HEK293 (cell line): ENCODE measurements around the gene ZCCHC14.

Experiments
- CTCF ChIA-PET: fragments of 350-600 bp; formaldehyde crosslinking; extraction: SDS; loops from one replicate; lab custom pipeline; 2021; ENCODE audit warnings: antibody characterized with exemption; lab: Yijun Ruan, JAX
- POLR2A ChIA-PET: fragments of 300-600 bp; formaldehyde crosslinking; extraction: SDS; loops from one replicate; lab custom pipeline; 2020; ENCODE audit warnings: antibody characterized with exemption, inconsistent platforms; lab: Yijun Ruan, JAX
- H3K27ac ChIP-seq: fragments of 200-500 bp; sonication (Bioruptor generic); 2 replicates; pipeline ENCODE4 v1.5.1; 2014; ENCODE audit warnings: low read depth, low read length, control low read depth, inconsistent platforms; ENCODE audit errors: extremely low read depth
- H3K36me3 ChIP-seq, 2 experiments: fragments of 200-500 bp in 1 of 2; sonication (Bioruptor generic) in 1 of 2; 1 replicate in 1 of 2; 2 replicates in 1 of 2; pipeline ENCODE4 v1.5.1; 2014 to 2017; ENCODE audit warnings: inconsistent platforms in 2 of 2, low read length in 2 of 2; ENCODE audit not compliant: control insufficient read depth in 2 of 2, insufficient read depth in 1 of 2
- H3K4me1 ChIP-seq: fragments of 200-500 bp; sonication (Bioruptor generic); 2 replicates; pipeline ENCODE4 v1.5.1; 2014; ENCODE audit warnings: mild to moderate bottlenecking, low read length, inconsistent platforms; ENCODE audit not compliant: control insufficient read depth, insufficient read depth
- H3K4me3 ChIP-seq: 2 replicates; pipeline ENCODE4 v1.5.1; 2011; ENCODE audit warnings: low read depth, mild to moderate bottlenecking, control low read depth, low read length, moderate library complexity
- H3K9me3 ChIP-seq: fragments of 200-500 bp; sonication (Bioruptor generic); 2 replicates; pipeline ENCODE4 v1.5.1; 2014; ENCODE audit warnings: low read depth, low read length, inconsistent platforms; ENCODE audit not compliant: control insufficient read depth, insufficient read depth
- CTCF ChIP-seq: fragments of 450-650 bp; formaldehyde crosslinking; IDR thresholded peaks from 2 replicates; pipeline ENCODE4 v1.5.1; 2016; ENCODE audit warnings: missing biosample characterization, missing genetic modification characterization
- KLF16 ChIP-seq: fragments of 450-650 bp; formaldehyde crosslinking; IDR thresholded peaks from 2 replicates; pipeline ENCODE4 v1.5.1; 2017; ENCODE audit warnings: missing biosample characterization, missing genetic modification characterization
- PBX3 ChIP-seq: sonication (generic); formaldehyde crosslinking; IDR thresholded peaks from 2 replicates; pipeline ENCODE4 v1.8.1; 2022; ENCODE audit warnings: mild to moderate bottlenecking, moderate library complexity, missing genetic modification reagents
- PRDM2 ChIP-seq: fragments of 450-650 bp; formaldehyde crosslinking; IDR thresholded peaks from 2 replicates; pipeline ENCODE4 v1.5.1; 2016; ENCODE audit warnings: missing biosample characterization, missing genetic modification characterization, borderline replicate concordance
- ZBTB10 ChIP-seq: fragments of 450-650 bp; formaldehyde crosslinking; IDR thresholded peaks from 2 replicates; pipeline ENCODE4 v1.5.1; 2016; ENCODE audit warnings: missing biosample characterization, missing genetic modification characterization
- ZNF248 ChIP-seq: fragments of 450-650 bp; formaldehyde crosslinking; IDR thresholded peaks from 2 replicates; pipeline ENCODE4 v1.5.1; 2017; ENCODE audit warnings: missing biosample characterization, missing genetic modification characterization
- ZNF280D ChIP-seq: fragments of 450-650 bp; formaldehyde crosslinking; IDR thresholded peaks from 2 replicates; pipeline ENCODE4 v1.5.1; 2016; ENCODE audit warnings: missing biosample characterization, missing genetic modification characterization
- ZNF302 ChIP-seq: fragments of 450-650 bp; formaldehyde crosslinking; IDR thresholded peaks from 2 replicates; pipeline ENCODE4 v1.5.1; 2016; ENCODE audit warnings: missing biosample characterization, missing genetic modification characterization, low read depth
- ZNF311 ChIP-seq: fragments of 450-650 bp; formaldehyde crosslinking; IDR thresholded peaks from 2 replicates; pipeline ENCODE4 v1.5.1; 2017; ENCODE audit warnings: missing biosample characterization, missing genetic modification characterization, borderline replicate concordance
- ZNF366 ChIP-seq: fragments of 450-650 bp; formaldehyde crosslinking; conservative IDR thresholded peaks from 2 replicates; pipeline ENCODE4 v1.5.1; 2016; ENCODE audit warnings: missing biosample characterization, missing genetic modification characterization
- ZNF707 ChIP-seq: fragments of 450-650 bp; formaldehyde crosslinking; IDR thresholded peaks from 2 replicates; pipeline ENCODE4 v1.5.1; 2016; ENCODE audit warnings: missing biosample characterization, missing genetic modification characterization

Gene ZCCHC14

GRCh38 chr16:87359121-87359520 lies 133.7 kb downstream of the ZCCHC14 start:
- TF ChIP-seq ZNF707 (tag by site-specific recombination) (no peak), ZNF280D (tag by site-specific recombination) (no peak), PRDM2 (no peak), KLF16 (tag by site-specific recombination) (no peak), CTCF (tag by site-specific recombination) (no peak), PBX3 (CRISPR knock-in tag) (no peak), ZNF302 (no peak), ZNF248 (tag by site-specific recombination) (no peak), ZNF366 (tag by site-specific recombination) (no peak), ZBTB10 (no peak), ZNF311 (tag by site-specific recombination) (no peak)
- no peak overlapping the region for H3K4me3 ChIP-seq
- ChIA-PET POLR2A (no interaction called here), CTCF (no interaction called here)
- H3K27ac ChIP-seq: no peak overlapping the region
- no peaks in the 10 kb centered on the region for H3K9me3 ChIP-seq
- peaks cover 0 to 57% of the 10 kb centered on the region in 2 experiments; a peak in 1 of 3 replicates for H3K36me3 ChIP-seq
- peaks cover 5% of the 10 kb centered on the region; the same call in 1 of the 2 replicates for H3K4me1 ChIP-seq
